RWPE2 (cell line): ENCODE measurements around the gene WNT9B.

ENCODE experiments used
- ATAC-seq: fragments of 200-7000 bp; cut with Tn5 transposase; 3 replicates; pipeline ENCODE4 v1.9.1; 2021; ENCODE audit warnings: low read depth
- DNase-seq: peaks from one replicate; pipeline ENCODE4 v3.0.0-alpha.2; 2020; ENCODE audit warnings: low spot score
- H3K27ac ChIP-seq: fragments of 450-650 bp; 2 replicates; pipeline ENCODE4 v1.5.1; 2017; ENCODE audit warnings: mild to moderate bottlenecking; ENCODE audit not compliant: poor library complexity, severe bottlenecking
- H3K27me3 ChIP-seq: fragments of 250-450 bp; sonication (Bioruptor Pico); 2 replicates; pipeline ENCODE4 v1.5.1; 2021; ENCODE audit warnings: mild to moderate bottlenecking, moderate library complexity; ENCODE audit not compliant: insufficient read depth, poor library complexity, severe bottlenecking
- H3K36me3 ChIP-seq: fragments of 250-450 bp; sonication (Bioruptor Pico); 2 replicates; pipeline ENCODE4 v1.5.1; 2020; ENCODE audit warnings: low read depth, mild to moderate bottlenecking, moderate library complexity
- H3K4me1 ChIP-seq: fragments of 250-450 bp; sonication (Bioruptor Pico); 2 replicates; pipeline ENCODE4 v1.5.1; 2021; ENCODE audit warnings: mild to moderate bottlenecking, moderate library complexity; ENCODE audit not compliant: insufficient read depth, poor library complexity, severe bottlenecking
- H3K4me3 ChIP-seq: fragments of 250-450 bp; sonication (Bioruptor Pico); 2 replicates; pipeline ENCODE4 v1.5.1; 2021; ENCODE audit warnings: mild to moderate bottlenecking, moderate library complexity; ENCODE audit not compliant: severe bottlenecking
- H3K9me3 ChIP-seq: fragments of 250-450 bp; sonication (Bioruptor Pico); 2 replicates; pipeline ENCODE4 v1.5.1; 2021; ENCODE audit warnings: mild to moderate bottlenecking, moderate library complexity; ENCODE audit not compliant: severe bottlenecking
- TF ChIP-seq, protein P1 (sequence below): fragments of 450-650 bp; IDR thresholded peaks from one replicate; pipeline ENCODE4 v1.5.1; 2017; ENCODE audit warnings: mild to moderate bottlenecking, moderate library complexity; ENCODE audit not compliant: poor library complexity, severe bottlenecking

Gene WNT9B

DNA sequence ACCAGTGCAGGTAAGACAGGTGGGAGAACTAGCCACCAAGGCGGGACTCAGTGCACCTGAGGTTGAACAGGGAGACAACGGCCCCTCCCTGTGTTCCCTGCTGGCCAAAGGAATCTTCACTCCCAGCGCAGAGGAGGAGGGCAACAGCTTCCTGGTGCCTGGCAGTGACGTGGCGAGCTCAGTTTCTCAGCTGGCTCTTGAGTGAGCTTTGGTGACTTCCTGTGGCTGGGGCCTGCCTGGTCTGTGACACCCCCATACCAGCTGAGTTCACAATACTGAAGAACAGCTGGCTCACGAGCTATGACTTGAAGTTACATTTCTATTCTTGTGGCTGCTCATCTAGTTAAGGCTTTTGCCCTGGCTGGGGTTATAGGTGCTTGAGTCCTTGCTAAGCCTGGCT, 26.1 kb downstream of the WNT9B start:
- H3K4me3 ChIP-seq: no peak overlapping the region
- no peaks in the 10 kb centered on the region for H3K9me3 ChIP-seq
- DNase-seq (no peak), ATAC-seq (no peak)
- no peak overlapping the region for H3K27ac ChIP-seq
- no peaks in the 10 kb centered on the region for H3K27me3 ChIP-seq
- TF ChIP-seq, protein P1, sequence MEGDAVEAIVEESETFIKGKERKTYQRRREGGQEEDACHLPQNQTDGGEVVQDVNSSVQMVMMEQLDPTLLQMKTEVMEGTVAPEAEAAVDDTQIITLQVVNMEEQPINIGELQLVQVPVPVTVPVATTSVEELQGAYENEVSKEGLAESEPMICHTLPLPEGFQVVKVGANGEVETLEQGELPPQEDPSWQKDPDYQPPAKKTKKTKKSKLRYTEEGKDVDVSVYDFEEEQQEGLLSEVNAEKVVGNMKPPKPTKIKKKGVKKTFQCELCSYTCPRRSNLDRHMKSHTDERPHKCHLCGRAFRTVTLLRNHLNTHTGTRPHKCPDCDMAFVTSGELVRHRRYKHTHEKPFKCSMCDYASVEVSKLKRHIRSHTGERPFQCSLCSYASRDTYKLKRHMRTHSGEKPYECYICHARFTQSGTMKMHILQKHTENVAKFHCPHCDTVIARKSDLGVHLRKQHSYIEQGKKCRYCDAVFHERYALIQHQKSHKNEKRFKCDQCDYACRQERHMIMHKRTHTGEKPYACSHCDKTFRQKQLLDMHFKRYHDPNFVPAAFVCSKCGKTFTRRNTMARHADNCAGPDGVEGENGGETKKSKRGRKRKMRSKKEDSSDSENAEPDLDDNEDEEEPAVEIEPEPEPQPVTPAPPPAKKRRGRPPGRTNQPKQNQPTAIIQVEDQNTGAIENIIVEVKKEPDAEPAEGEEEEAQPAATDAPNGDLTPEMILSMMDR: no peak
- H3K36me3 ChIP-seq: no peaks in the 10 kb centered on the region
- no peaks in the 10 kb centered on the region for H3K4me1 ChIP-seq

DNA sequence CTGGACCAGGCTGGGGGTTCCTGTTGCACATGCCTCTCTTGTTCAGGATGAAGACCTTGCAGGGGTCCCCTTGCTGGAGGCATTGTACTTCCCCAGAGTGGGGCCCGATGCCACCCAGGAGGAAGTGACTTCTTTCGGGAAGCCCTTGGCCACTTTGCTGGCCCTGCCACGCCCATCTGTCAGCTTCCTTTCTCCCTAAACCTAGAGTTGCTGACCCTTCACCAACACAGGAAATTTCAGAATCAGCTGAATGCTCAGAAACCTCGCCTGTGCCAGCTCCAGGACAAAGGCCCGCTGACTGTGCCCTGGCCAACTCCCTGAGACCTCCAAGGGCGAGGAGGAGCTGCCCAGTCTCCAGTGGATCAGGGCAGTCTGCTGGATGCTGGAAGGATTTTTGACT, 26.7 kb downstream of the WNT9B start:
- no peaks in the 10 kb centered on the region for H3K27me3 ChIP-seq
- no peaks in the 10 kb centered on the region for H3K4me1 ChIP-seq
- no peaks in the 10 kb centered on the region for H3K9me3 ChIP-seq
- H3K36me3 ChIP-seq: no peaks in the 10 kb centered on the region
- H3K4me3 ChIP-seq: no peak overlapping the region
- ATAC-seq: no peak
- no peak overlapping the region for H3K27ac ChIP-seq
- TF ChIP-seq, protein P1: no peak
- no peak for DNase-seq

DNA sequence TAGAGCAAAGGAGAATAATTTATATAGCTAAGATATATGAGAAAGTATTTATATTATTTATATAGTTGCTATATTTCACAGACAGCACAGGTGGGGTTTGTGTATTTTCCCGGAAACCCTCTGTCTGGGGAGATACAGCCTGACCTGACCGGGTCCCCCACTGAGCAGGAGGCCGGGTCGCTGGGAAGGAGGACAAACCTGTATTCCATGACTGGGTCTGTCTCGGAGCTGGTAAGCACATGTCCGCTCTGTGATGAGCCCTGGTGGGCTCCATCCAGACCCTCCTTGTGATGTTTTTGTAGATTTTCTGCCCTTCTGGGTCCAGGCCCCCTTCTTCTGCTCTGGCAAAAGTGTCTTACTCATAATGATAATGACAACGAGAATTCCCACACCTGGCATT, 27.7 kb downstream of the WNT9B start:
- ATAC-seq (no peak), DNase-seq (no peak)
- TF ChIP-seq, protein P1: no peak

DNA sequence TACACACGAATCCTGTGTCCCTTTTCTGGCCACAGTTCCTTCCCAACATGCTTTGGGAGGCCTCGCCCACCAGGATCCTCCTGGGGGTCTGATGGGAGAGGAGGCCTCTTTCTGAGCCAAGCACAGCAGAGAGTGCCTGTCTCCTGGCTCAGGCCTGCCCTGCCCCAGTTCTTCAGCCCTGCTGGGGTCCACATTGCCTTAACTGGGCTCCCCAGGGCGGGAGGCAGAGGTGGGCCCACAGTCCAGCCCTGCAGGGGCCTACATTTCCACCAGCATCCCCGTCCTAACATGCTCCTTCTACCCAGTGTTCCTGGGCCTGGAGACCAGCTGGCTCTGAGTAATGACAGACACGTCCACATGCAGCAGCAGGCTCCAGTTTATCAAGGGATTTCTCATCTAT, 29.6 kb downstream of the WNT9B start:
- H3K36me3 ChIP-seq: no peaks in the 10 kb centered on the region
- no peak for ATAC-seq
- TF ChIP-seq, protein P1: no peak

More for the DNA sequence above, 27.7 kb downstream of the WNT9B start:
- Histone ChIP-seq H3K9me3 (no peaks in the 10 kb centered on the region), H3K27me3 (no peaks in the 10 kb centered on the region), H3K27ac (no peak overlapping the region), H3K4me1 (no peaks in the 10 kb centered on the region), H3K4me3 (no peak overlapping the region), H3K36me3 (no peaks in the 10 kb centered on the region)

DNA sequence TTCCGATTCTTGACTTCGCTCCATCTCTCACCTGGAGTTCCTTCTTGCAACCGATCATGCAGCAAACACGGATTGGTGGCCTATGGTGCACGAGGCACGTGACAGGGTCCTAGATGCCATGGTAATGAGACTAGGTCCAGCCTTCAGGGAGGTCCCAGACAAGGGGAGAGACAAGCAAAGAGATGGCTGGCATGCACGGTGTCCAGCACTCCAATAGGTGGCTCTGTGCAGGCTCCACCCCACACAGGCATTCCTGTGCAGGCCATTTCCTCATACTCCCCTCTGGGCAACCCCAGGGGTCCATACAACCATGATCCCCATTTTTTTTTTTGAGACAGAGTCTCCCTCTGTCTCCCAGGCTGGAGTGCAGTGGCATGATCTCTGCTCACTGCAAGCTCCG, 31.3 kb downstream of the WNT9B start:
- no peak for DNase-seq
- Histone ChIP-seq H3K27me3 (peaks cover 14% of the 10 kb centered on the region), H3K36me3 (no peaks in the 10 kb centered on the region), H3K27ac (no peak overlapping the region), H3K9me3 (no peaks in the 10 kb centered on the region), H3K4me3 (no peak overlapping the region), H3K4me1 (no peaks in the 10 kb centered on the region)
- no peak for ATAC-seq
- TF ChIP-seq, protein P1: no peak

More for the DNA sequence above, 29.6 kb downstream of the WNT9B start:
- Histone ChIP-seq H3K4me1 (no peaks in the 10 kb centered on the region), H3K9me3 (no peaks in the 10 kb centered on the region), H3K27ac (no peak overlapping the region), H3K4me3 (no peak overlapping the region), H3K27me3 (peaks cover 8% of the 10 kb centered on the region)
- no peak for DNase-seq
